PC-9 (cell line): ENCODE results near the gene CST4. TPM values are rescaled to one million over a fixed set of nuclear protein-coding genes. Genes with fewer than 3 reads are reported as not detected.

ENCODE experiments used
- BruUV-seq: library from RNA; stranded (reverse); fragments of 400-500 nt; replicated peaks from 2 replicates; lab custom pipeline; 2021; lab: Mats Ljungman, UMichigan
- CTCF ChIA-PET: fragments of 300-600 bp; sonication (Branson Sonifier 250); formaldehyde crosslinking; loops from one replicate; lab custom pipeline; 2022; ENCODE audit warnings: antibody characterized with exemption; lab: Charles Lee
- POLR2A ChIA-PET: fragments of 300-600 bp; sonication (Branson Sonifier 250); formaldehyde crosslinking; loops from one replicate; lab custom pipeline; 2022; ENCODE audit warnings: antibody characterized with exemption; ENCODE audit not compliant: unreplicated experiment; lab: Charles Lee
- DNase-seq, 2 experiments: peaks; one replicate each; pipeline versions ENCODE4 v3.0.0 to v3.0.0-alpha.2; 2015 to 2022; ENCODE audit warnings: mixed read lengths in 1 of 2
- H2AFZ ChIP-seq: fragments of 200-600 bp; sonication (generic); 2 replicates; pipeline ENCODE4 v1.8.1; 2017; ENCODE audit warnings: antibody characterized with exemption
- H3F3A ChIP-seq: fragments of 200-600 bp; sonication (generic); 2 replicates; pipeline ENCODE4 v1.8.1; 2017; ENCODE audit warnings: antibody characterized with exemption, mild to moderate bottlenecking, low read depth; ENCODE audit not compliant: insufficient read depth
- H3K27ac ChIP-seq: fragments of 200-600 bp; sonication (generic); 2 replicates; pipeline ENCODE4 v1.6.1; 2016; ENCODE audit warnings: mixed run types
- H3K27me3 ChIP-seq: fragments of 200-600 bp; sonication (generic); 2 replicates; pipeline ENCODE4 v1.6.1; 2016; ENCODE audit warnings: low read depth, mixed run types; ENCODE audit not compliant: insufficient read depth
- H3K36me3 ChIP-seq: fragments of 200-600 bp; sonication (generic); 2 replicates; pipeline ENCODE4 v1.6.1; 2016; ENCODE audit warnings: low read depth, mixed run types
- H3K4me1 ChIP-seq: fragments of 200-600 bp; sonication (generic); replicated peaks from 2 replicates; pipeline ENCODE4 v1.6.1; 2016; ENCODE audit warnings: mixed run types; ENCODE audit not compliant: insufficient read depth
- H3K4me2 ChIP-seq: fragments of 200-600 bp; sonication (generic); 2 replicates; pipeline ENCODE4 v1.6.1; 2017; ENCODE audit warnings: mixed run types
- H3K4me3 ChIP-seq: fragments of 200-600 bp; sonication (generic); 2 replicates; pipeline ENCODE4 v1.6.1; 2016; ENCODE audit warnings: mixed run types
- H3K79me2 ChIP-seq: fragments of 200-600 bp; sonication (generic); 2 replicates; pipeline ENCODE4 v1.6.1; 2017; ENCODE audit warnings: low read depth, mixed run types
- H3K9me2 ChIP-seq: fragments of 200-600 bp; sonication (generic); 2 replicates; pipeline ENCODE4 v1.8.1; 2017; ENCODE audit warnings: mild to moderate bottlenecking; ENCODE audit not compliant: insufficient read depth
- H3K9me3 ChIP-seq: fragments of 200-600 bp; sonication (generic); 2 replicates; pipeline ENCODE4 v1.8.1; 2016; ENCODE audit warnings: low read depth; ENCODE audit not compliant: insufficient read depth
- H4K20me1 ChIP-seq: fragments of 200-600 bp; sonication (generic); 2 replicates; pipeline ENCODE4 v1.8.1; 2017; ENCODE audit not compliant: insufficient read depth
- CTCF ChIP-seq: fragments of 200-600 bp; sonication (generic); conservative IDR thresholded peaks from 2 replicates; pipeline ENCODE4 v1.6.1; 2017; ENCODE audit warnings: mixed run types, antibody characterized with exemption, mild to moderate bottlenecking, moderate library complexity
- EZH2 ChIP-seq: fragments of 200-600 bp; sonication (generic); IDR thresholded peaks from 2 replicates; pipeline ENCODE4 v1.8.0; 2017; ENCODE audit warnings: antibody characterized with exemption, low read depth
- intact Hi-C: fragments of 100-400 bp; cut with micrococcal nuclease; formaldehyde crosslinking; loops from one replicate; pipeline ENCODE4 v1.10.0; 2022; ENCODE audit not compliant: unreplicated experiment
- total RNA-seq: library from RNA; stranded (reverse); gene quantifications from 2 replicates; pipeline ENCODE4 v1.2.3, GENCODE V29; 2021

The CST4 gene
- total RNA-seq, 1 experiment from 2014 or later = not detected

GRCh38 chr20:23680146-23680545 is 8.7 kb downstream of the CST4 start:
- CTCF ChIA-PET = no interaction called here
- no peak overlapping the region for H3K27ac ChIP-seq
- H3K9me2 ChIP-seq = no peaks in the 10 kb centered on the region
- TF ChIP-seq CTCF (no peak), EZH2 (no peak)
- no peak overlapping the region for H2AFZ ChIP-seq
- no peak for DNase-seq
- no peaks in the 10 kb centered on the region for H4K20me1 ChIP-seq
- H3K27me3 ChIP-seq = no peaks in the 10 kb centered on the region
- no peak overlapping the region for H3K4me3 ChIP-seq
- no peak overlapping the region for H3K4me2 ChIP-seq
- no peaks in the 10 kb centered on the region for H3F3A ChIP-seq
- H3K4me1 ChIP-seq = no peaks in the 10 kb centered on the region
- H3K9me3 ChIP-seq = no peaks in the 10 kb centered on the region
- intact Hi-C loops = no loop called here
- H3K36me3 ChIP-seq = no peaks in the 10 kb centered on the region
- H3K79me2 ChIP-seq = no peaks in the 10 kb centered on the region
- BruUV-seq = no TSS peak
- POLR2A ChIA-PET = no interaction called here

- H3K27ac ChIP-seq = no peak overlapping the region
- no peaks in the 10 kb centered on the region for H3K4me1 ChIP-seq
- ChIA-PET CTCF (no interaction called here), POLR2A (interaction anchor here (0.6 kb wide), 1 partner anchor 1728 kb away, joined by 4 read pairs; the partner anchor contains the start of gene GINS1)
- no peaks in the 10 kb centered on the region for H3K27me3 ChIP-seq
- H3F3A ChIP-seq = no peaks in the 10 kb centered on the region
- H4K20me1 ChIP-seq = no peaks in the 10 kb centered on the region
- DNase-seq = no peak
- H3K9me2 ChIP-seq = no peaks in the 10 kb centered on the region
- no peak overlapping the region for H3K4me2 ChIP-seq
- H3K9me3 ChIP-seq = no peaks in the 10 kb centered on the region
- BruUV-seq = no TSS peak
- no peaks in the 10 kb centered on the region for H3K79me2 ChIP-seq
- TF ChIP-seq CTCF = no peak
- TF ChIP-seq EZH2 = no peak
- H3K4me3 ChIP-seq = no peak overlapping the region
- intact Hi-C loops = no loop called here
- H3K36me3 ChIP-seq = no peaks in the 10 kb centered on the region
- no peak overlapping the region for H2AFZ ChIP-seq
Measured at GRCh38 chr20:23679133-23680092, 9.4 kb downstream of the CST4 start.

- ChIA-PET CTCF (no interaction called here), POLR2A (no interaction called here)
- Histone ChIP-seq H3K27ac (no peak overlapping the region), H3K36me3 (no peaks in the 10 kb centered on the region), H3K4me1 (peaks cover 6% of the 10 kb centered on the region), H3K27me3 (no peaks in the 10 kb centered on the region), H3K4me3 (no peak overlapping the region), H3F3A (no peaks in the 10 kb centered on the region), H4K20me1 (no peaks in the 10 kb centered on the region), H3K4me2 (no peak overlapping the region), H2AFZ (no peak overlapping the region), H3K9me2 (no peaks in the 10 kb centered on the region), H3K9me3 (no peaks in the 10 kb centered on the region), H3K79me2 (no peaks in the 10 kb centered on the region)
- no TSS peak for BruUV-seq
- no peak for TF ChIP-seq CTCF
- no peak for TF ChIP-seq EZH2
- intact Hi-C loops = no loop called here
- no peak for DNase-seq
Measured at GRCh38 chr20:23673209-23673608, 15.6 kb downstream of the CST4 start.
